ENCODE results near the gene GNAZ.

GRCh38 chr22:23166042-23166831 is 95.9 kb downstream of the GNAZ start:
- TF ChIP-seq POLR2AphosphoS5 (IDR thresholded peaks at IDR 0.05) (no peak), POLR2A (IDR thresholded peaks at IDR 0.05) (no peak)
- TF ChIP-seq, protein P1, sequence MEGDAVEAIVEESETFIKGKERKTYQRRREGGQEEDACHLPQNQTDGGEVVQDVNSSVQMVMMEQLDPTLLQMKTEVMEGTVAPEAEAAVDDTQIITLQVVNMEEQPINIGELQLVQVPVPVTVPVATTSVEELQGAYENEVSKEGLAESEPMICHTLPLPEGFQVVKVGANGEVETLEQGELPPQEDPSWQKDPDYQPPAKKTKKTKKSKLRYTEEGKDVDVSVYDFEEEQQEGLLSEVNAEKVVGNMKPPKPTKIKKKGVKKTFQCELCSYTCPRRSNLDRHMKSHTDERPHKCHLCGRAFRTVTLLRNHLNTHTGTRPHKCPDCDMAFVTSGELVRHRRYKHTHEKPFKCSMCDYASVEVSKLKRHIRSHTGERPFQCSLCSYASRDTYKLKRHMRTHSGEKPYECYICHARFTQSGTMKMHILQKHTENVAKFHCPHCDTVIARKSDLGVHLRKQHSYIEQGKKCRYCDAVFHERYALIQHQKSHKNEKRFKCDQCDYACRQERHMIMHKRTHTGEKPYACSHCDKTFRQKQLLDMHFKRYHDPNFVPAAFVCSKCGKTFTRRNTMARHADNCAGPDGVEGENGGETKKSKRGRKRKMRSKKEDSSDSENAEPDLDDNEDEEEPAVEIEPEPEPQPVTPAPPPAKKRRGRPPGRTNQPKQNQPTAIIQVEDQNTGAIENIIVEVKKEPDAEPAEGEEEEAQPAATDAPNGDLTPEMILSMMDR (IDR thresholded peaks at IDR 0.05) = no peak

Data from stomach (tissue), 4 donors.